HPDE6-E6E7 (cell line): ENCODE data around the gene MILR1.
"Not testable (repeated sequence)": the region's sequence is repeated elsewhere in the genome, so short reads cannot be mapped to it uniquely, and the experiment has no call there.

Source experiments
- DNase-seq: peaks from one replicate; pipeline ENCODE4 v3.0.0; 2011; ENCODE audit warnings: missing footprints; ENCODE audit errors: extremely low spot score

The MILR1 gene

DNA sequence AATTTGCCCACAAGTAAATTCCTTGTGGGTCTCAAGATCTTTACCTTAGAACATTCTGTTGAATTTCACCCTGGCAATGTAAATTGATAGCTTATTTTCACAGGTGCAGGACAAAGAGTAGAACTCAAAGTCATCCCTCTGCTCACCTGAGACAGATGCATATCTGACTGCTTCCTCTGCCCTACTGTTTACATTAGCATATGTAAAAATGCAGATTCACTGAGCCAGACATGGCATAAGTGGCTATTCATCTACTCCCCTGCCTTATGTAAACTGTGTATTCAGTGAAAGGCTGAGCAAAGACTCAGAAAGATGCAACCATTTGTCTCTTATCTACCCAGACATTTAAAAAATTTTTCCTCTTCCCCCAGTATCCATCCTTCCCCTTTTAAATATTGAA lies 22.3 kb upstream of the MILR1 start:
- no peak for DNase-seq

DNA sequence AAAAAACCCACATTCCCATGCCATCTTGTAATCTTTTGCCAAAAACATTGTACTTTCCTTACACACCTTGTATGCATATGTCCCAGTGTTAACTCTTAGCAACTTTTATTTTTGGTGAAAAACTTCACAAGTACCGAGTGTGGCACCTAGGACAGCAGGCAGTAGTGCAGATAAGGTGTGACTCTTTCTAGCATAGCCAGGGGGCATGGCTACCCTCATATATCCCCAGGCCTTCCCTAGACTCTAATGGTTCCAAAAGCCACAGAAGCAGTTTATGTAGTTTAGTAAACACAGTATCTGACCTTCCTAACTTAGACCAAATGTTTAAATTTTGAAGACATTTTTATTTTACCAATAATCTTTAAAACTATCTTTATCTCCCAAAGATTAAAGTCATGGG lies 20.5 kb upstream of the MILR1 start:
- DNase-seq: no peak

DNA sequence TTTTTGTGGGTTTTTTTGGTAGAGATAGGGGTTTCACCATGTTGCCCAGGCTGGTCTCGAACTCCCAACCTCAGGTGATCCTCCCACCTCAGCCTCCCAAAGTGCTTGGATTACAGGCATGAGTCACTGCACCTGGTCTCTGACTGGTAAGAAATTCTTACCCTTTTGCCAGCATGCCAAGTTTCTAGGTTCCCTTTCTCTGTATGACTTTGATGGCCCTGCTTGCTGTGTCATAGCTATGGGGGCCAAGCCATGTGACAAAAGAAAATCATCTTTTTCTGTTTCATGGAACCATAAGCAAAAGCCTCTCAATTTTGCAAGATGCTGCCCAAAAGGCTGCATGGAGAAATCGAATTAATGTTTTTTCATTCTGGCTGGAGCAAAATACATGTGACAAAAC lies 18.9 kb upstream of the MILR1 start:
- not testable (repeated sequence) for DNase-seq

DNA sequence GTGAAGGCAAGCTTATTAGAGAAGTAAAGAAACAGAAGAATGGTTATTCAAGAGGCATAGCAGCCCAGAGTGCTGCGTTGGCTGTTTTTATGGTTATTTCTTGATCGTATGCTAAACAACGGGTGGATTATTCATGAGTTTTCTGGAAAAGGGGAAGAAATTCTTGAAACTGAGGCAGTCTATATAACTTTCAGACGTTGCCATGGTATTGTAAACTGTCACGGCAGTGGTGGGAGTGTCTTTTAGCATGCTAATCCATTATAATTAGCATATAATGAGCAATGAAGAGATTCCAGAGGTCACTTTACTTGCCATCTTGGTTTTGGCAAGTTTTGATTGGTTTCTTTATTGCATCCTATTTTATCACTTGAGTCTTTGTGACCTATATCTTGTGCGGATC lies 17.4 kb upstream of the MILR1 start:
- no peak for DNase-seq

DNA sequence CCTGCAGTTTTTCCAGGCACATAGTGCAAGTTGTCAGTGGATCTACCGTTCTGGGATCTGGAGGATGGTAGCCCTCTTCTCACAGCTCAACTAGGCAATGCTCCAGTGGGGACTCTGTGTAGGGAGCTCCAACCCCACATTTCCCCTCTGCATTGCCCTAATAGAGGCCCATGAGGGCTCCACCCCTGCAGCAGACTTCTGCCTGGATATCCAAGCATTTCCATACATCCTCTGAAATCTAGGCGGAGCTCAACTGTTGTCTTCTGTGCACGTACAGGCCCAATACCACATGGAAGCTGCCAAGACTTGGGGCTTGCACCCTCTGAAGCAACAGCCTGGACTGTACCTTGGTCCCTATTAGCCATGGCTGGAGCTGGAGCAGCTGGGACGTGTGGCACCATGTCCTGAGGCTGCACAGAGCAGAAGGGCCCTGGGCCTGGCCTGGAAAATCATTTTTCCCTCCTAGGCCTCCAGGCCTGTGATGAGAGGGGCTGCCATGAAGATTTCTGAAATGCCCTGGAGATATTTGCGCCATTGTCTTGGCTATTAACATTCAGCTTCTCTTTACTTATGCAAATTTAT lies 10.9 kb upstream of the MILR1 start:
- DNase-seq: no peak

DNA sequence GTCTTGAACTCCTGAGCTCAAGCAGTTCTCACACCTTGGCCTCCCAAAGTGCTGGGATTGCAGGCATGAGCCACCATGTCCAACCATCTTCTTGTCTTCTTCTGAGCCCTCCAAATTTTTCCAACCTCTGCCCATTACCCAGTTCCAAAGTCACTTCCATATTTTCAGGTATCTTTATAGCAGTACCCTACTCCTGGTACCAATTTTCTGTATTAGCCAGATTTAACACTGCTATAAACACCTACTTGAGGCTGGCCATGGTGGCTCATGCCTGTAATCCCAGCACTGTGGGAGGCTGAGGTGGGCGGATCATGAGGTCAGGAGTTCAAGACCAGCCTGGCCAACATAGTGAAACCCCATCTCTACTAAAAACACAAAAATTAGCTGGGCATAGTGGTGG lies 9.4 kb upstream of the MILR1 start:
- DNase-seq: not testable (repeated sequence)

DNA sequence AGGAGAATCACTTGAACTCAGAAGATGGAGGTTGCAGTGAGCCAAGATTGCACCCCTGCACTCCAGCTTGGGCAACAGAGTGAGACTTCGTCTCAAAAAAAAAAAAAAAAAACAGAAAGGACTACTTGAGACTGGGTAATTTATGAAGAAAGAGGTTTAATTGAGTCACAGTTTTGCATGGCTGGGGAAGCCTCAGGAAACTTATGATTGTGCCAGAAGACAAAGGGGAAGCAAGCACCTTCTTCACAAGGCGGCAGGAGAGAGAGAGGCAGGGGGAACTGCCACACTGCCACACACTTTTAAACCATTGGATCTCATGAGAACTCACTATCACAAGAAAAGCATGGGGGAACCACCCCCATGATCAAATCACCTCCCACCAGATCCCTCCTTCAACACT lies 9.0 kb upstream of the MILR1 start:
- DNase-seq: no peak

DNA sequence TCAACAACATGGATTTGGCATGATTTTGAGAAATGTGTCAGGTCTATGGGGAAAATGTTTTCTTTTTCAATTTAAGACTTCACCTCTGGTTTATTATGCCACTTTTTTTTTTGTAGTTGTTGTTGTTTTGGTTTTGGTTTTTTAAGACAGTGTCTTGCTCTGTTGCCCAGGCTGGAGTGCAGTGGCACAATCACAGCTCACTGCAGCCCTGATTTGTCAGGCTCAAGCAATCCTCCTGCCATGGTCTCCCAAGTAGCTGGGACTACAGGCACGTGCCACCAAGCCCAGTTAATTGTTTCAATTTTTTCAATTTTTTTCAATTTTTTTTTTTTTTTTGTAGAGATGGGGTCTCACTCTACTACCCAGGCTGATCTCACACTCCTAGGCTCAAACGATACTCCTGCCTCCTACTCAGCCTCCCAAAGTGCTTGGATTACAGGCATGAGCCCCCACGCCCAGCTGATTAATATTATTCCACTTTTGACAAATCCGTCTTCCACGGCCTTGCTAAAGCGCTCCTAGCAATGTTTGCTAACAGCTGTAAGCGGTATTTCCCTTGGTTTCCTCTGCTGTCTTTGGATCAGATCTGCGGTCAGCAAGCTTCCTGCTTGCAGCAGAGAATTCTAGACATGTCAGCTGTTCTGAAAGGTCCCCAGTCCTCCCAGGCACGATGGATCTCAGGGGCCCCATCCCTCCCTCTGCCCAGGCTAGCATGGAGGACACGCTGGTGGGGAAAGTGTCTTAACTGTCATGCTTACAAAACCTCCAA lies 7.0 kb upstream of the MILR1 start:
- no peak for DNase-seq

DNA sequence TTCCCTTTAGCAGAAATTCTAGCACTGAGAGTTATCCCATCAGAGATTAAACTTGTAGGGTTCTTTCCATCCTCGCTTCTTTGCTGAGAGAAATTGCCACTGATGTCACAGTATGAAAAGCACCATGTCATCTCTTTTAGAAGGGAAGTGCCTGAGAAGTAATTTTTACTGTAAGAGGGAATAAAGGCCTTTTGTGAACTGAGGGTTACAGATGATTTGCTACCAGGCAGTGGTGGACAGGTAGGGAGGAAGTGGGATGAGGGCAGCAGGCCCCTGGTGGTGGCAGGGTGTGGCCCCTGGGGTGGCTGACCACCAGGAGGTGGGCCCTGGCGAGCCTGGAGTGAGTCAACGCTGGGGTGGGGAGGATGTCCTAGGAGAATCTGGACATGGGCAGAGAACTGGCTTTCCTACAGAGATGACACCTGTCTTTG lies 6.4 kb upstream of the MILR1 start:
- no peak for DNase-seq

DNA sequence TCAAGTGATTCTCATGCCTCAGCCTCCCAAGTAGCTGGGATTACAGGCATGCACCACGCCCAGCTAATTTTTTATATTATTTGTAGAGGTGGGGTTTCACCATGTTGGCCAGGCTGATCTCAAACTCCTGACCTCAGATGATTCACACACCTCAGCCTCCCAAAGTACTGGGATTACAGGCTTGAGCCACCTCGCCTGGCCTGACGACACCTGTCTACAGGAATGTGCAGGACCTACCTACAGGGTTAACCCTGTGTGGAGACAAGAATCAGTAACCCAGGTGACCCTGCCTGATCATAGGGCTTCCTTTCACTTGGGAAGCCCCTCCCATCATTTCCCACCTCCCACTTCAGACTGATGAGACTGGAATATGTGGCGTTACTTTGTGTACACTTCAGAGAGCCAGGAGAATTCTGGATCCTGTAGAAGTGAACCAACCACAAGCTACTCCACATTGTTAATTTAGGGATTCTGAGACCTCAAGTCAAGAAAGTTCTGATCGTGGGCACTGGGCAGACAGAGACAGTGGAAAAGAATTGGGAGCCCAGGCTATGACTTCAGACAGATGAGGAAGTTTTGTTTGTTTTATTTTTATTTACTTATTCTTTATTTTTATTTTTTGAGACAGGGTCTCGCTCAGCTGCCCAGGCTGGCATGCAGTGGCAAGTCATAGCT lies 5.7 kb upstream of the MILR1 start:
- DNase-seq: no peak

DNA sequence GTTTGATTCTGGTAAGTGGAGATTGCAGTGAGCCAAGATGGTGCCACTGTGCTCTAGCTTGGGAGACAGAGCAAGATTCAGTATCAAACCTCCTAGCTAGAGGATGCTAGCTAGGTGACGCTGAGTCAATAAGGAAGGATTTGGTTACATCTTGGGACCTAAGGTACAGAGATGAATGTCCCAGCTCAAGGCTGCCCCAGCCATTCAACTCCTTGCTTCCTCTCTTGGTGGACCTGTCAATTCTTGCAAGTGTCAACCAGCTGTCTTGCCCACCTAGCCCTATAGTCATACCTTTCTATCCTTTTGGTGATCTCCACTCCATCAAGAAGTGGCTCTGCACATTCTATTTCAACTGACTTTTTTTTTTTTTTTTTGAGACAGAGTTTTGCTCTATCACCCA lies 1.4 kb upstream of the MILR1 start:
- no peak for DNase-seq

DNA sequence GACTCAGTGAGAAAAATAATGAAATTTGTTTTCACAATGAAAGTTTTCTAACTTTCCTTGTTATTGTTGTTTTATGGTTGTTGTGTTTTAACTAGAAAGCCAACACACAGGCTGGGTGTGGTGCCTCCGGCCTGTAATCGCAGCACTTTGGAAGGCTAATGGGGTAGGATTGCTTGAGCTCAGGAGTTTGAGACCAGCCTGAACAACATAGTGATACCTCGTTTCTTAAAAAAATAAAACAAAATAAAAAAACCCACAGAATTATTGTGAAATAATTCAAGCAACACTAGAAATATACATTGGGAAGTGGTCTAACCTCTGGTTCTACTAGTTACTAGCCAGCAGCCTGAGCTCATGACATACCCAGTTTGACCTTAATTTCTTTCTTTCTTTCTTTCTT lies 630 bp downstream of the MILR1 start:
- no peak for DNase-seq

DNA sequence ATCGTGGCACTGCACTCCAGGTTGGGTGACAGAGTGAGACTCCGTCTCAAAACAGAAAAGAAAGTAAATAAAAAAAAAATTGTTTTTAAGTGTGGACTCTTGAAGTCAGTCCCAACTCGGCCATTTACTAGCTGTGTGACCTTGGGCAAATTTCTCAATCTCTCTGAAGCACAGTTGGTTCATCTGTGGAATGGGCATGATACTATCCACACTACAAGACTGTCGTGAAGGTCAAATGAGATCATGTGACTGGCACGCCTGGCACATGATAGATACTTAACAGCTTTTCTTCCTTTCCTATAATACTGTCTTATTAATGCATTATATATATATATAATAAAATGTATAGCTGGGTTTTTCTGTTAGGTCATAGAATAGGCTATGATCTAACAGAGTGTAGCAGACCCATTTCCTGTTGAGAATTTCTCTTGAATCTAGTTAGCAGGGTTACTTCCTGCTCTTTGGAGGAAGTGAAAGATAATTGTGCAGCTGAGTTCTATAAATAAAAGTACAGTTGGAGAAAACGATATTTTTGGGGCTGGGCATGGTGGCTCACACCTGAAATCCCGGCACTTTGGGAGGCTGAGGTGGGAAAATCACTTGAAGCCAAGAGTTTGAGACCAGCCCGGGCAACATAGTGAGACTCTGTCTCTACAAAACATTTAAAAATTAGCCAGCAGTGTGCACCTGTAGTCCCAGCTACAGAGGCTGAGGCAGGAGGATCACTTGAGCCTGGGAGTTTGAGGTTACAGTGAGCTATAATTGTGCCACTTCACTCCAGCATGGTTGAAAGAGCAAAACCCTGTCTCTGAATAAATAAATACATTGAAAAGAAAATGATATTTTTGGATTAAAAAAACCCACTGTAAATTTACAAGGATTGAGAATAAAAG lies 7.3 kb downstream of the MILR1 start:
- DNase-seq: no peak

DNA sequence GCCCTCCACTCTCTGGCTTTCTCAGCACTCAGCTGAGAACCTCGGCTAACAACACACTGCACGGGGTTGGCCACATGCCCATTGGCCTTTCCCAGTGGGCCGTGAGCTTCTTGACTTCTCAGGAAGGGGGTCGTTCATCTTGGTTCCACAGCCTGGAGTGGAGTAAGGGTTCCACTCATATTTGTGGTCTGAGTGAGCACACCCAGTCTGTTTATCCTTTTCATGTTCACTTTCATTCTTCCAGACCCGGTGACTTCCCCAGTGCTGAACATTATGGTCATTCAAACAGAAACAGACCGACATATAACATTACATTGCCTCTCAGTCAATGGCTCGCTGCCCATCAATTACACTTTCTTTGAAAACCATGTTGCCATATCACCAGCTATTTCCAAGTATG lies 8.2 kb downstream of the MILR1 start:
- no peak for DNase-seq

DNA sequence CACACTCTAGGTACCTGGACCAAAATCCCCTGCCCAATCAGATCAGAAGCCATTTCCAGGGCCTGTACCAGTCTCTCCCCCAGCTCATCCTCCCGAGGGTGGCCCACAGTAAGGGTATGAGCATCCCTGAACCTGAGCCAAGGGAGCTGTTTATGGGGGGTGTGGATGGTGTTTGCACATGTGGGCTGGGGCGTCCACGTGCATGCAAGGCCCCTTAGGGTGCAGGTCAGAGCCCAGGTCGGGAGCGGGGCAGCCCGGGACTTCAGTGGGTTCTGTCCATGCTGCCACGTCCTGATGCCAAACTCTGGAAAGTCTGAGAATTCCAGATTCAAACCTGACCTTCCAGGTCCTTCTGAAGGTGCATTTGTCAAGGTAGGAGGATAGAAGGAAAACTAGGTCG lies 9.8 kb downstream of the MILR1 start:
- DNase-seq: no peak

DNA sequence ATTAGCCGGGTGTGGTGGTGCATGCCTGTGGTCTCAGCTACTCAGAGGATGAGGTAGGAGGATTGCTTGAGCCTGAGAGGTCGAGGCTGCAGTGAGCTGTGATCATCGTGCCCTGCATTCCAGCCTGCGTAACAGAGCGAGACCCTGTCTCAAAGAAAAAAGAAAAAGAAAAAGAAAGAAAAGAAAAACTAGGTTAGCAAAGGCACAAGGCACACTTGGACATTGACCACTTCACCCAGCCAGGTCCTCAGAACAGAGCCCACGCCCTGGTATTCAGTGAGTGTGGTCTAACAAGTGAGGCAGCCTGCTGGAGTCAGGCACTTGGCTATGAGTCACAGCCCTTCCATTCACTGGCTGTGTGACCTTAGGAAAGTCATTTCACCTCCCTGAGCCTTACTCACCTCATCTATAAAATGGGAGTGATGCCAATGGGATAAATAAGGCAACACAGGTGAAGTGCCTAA lies 10.4 kb downstream of the MILR1 start:
- DNase-seq: peak; percentile 34

DNA sequence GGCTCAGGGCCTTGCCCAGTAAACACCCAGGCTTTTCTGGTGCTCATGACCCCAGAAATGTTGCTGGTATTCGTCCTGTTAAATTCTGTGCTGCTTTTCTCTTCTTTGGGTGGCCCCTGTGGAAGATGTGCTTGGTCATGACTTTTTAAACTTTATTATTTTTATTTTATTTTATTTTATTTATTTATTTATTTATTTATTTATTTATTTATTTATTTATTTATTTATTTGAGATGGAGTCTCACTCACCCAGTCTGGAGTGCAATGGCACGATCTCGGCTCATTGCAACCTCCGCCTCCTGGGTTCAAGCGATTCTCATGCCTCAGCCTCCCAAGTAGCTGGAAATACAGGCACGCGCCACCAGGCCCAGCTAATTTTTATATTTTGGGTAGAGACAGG lies 10.9 kb downstream of the MILR1 start:
- not testable (repeated sequence) for DNase-seq

DNA sequence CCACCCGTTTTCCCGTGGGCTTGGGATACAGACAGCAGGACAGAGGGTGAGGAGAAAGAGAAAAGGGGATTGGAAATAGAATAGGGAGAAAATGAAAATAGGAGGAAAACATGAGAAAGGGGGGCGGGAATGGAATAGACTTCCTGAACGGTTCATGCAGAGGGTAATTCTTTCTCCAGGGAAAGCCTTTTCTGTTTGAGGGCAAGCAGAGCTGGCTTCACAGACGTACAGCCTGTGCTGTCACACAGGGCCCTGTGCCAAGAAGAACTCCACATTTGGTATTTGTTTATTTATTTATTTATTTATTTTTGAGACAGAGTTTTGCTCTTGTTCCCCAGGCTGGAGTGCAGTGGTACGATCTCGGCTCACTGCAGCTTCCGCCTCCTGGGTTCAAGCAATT lies 12.0 kb downstream of the MILR1 start:
- no peak for DNase-seq

DNA sequence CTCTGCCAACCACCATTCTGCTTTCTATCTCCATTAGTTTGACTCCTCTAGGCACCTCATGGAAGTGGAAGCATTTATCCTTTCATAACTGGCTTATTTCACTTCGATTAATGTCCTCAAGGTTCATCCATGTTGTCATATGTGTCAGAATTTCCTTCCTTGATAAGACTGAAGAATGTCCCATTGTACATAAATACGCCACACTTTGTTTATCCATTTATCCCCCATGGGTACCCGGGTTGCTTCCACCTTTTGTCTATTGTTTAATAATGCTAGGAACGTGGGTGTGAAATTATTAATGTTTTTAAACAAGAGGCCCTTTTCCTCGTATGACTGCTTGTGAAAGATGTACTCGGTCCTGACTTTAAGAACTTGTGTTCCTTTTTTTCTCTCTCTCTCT lies 12.9 kb downstream of the MILR1 start:
- DNase-seq: no peak

DNA sequence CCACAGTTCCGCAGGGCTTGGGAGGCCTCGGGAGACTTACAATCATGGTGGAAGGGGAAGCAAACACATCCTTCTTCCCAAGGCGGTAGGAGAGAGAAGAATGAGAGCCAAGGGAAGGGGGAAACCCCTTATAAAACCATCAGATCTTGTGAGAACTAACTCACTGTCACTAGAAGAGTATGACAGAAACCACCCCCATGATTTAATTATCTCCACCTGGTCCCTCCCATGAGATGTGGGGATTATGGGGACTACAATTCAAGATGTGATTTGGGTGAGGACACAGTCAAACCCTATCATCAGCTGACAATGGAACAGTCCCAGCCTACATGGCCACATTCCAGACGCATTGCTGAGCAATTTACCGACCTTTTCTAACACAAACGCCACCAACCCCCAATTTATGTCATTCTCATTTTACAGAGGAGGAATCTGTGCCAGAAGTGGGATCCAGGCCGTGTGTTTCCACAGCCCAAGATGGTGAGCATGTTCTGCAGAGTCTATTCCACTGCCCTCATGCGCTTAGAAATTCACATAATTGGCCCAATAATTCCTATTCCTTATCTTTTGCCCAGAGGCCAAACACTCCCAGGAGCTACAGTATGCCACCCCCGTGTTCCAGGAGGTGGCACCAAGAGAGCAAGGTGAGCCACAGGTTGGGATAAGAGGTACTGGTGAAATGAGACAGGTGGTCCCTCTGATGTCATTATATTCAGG lies 17.3 kb downstream of the MILR1 start:
- no peak for DNase-seq

DNA sequence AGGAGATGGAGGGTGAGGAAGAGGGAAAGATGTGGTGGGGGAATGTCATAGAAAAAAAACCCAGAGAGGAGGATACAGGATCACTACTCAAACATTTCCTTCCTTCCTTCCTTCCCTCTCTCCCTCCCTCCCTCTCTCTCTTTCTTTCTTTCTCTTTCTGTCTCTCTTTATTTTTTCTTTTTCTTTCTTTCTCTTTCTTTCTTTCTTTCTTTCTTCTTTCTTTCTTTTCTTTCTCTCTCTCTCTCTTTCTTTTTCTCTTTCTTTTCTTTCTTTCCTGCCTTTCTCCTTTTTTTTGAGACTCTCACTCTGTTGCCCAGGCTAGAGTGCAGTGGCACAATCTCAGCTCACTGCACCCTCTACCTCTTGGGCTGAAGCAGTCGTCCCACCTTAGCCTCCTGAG lies 17.9 kb downstream of the MILR1 start:
- DNase-seq: not testable (repeated sequence)
